ENCODE measurements around the gene RIPK4.

Gene RIPK4

GRCh38 chr21:41765420-41765821 is 1.4 kb downstream of the RIPK4 start:
- TF ChIP-seq, protein P1, sequence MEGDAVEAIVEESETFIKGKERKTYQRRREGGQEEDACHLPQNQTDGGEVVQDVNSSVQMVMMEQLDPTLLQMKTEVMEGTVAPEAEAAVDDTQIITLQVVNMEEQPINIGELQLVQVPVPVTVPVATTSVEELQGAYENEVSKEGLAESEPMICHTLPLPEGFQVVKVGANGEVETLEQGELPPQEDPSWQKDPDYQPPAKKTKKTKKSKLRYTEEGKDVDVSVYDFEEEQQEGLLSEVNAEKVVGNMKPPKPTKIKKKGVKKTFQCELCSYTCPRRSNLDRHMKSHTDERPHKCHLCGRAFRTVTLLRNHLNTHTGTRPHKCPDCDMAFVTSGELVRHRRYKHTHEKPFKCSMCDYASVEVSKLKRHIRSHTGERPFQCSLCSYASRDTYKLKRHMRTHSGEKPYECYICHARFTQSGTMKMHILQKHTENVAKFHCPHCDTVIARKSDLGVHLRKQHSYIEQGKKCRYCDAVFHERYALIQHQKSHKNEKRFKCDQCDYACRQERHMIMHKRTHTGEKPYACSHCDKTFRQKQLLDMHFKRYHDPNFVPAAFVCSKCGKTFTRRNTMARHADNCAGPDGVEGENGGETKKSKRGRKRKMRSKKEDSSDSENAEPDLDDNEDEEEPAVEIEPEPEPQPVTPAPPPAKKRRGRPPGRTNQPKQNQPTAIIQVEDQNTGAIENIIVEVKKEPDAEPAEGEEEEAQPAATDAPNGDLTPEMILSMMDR (conservative IDR thresholded peaks at IDR 0.05; ENCODE audit: low read depth, low read length) = no peak
- no peak for DNase-seq (ENCODE audit: low read depth)
- peak overlapping the region; percentile 70 for H3K4me3 ChIP-seq (ENCODE audit: low read length)

GRCh38 chr21:41764558-41765419 is 2.1 kb downstream of the RIPK4 start:
- no peak for DNase-seq (ENCODE audit: low read depth)
- TF ChIP-seq, protein P1 (conservative IDR thresholded peaks at IDR 0.05; ENCODE audit: low read depth, low read length) = no peak
- no peak overlapping the region for H3K4me3 ChIP-seq (ENCODE audit: low read length)

DNA sequence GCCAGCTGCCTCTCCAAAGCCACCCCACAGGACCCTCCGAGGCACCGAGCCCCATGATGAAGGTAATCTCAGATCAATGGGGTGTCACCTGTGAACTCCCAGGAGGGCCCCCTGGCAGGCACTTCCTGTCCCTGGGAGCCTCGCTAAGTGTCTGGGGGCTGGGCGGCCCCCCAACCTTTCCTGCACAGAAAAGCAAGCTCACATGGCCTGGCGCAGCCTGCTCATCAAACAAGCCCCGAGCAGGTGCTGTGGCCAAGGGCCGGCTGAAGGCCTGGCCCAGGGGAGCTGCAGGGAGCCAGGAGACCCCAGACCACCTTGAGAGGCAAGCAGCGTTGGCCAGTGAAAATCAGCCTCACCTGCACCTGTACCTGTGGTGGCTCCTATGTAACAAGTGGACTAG is 2.9 kb downstream of the RIPK4 start:
- no peak for DNase-seq (ENCODE audit: low read depth)
- TF ChIP-seq, protein P1 (conservative IDR thresholded peaks at IDR 0.05; ENCODE audit: low read depth, low read length) = no peak
- H3K4me3 ChIP-seq (ENCODE audit: low read length) = no peak overlapping the region

- DNase-seq (ENCODE audit: low read depth) = no peak
- TF ChIP-seq, protein P1 (conservative IDR thresholded peaks at IDR 0.05; ENCODE audit: low read depth, low read length) = no peak
- no peak overlapping the region for H3K4me3 ChIP-seq (ENCODE audit: low read length)
Observed at GRCh38 chr21:41763398-41763931, 3.4 kb downstream of the RIPK4 start.

- TF ChIP-seq, protein P1 (conservative IDR thresholded peaks at IDR 0.05; ENCODE audit: low read depth, low read length) = no peak
- no peak for DNase-seq (ENCODE audit: low read depth)
- H3K4me3 ChIP-seq (ENCODE audit: low read length) = no peak overlapping the region
Observed at GRCh38 chr21:41762753-41763152, 4.1 kb downstream of the RIPK4 start.

DNA sequence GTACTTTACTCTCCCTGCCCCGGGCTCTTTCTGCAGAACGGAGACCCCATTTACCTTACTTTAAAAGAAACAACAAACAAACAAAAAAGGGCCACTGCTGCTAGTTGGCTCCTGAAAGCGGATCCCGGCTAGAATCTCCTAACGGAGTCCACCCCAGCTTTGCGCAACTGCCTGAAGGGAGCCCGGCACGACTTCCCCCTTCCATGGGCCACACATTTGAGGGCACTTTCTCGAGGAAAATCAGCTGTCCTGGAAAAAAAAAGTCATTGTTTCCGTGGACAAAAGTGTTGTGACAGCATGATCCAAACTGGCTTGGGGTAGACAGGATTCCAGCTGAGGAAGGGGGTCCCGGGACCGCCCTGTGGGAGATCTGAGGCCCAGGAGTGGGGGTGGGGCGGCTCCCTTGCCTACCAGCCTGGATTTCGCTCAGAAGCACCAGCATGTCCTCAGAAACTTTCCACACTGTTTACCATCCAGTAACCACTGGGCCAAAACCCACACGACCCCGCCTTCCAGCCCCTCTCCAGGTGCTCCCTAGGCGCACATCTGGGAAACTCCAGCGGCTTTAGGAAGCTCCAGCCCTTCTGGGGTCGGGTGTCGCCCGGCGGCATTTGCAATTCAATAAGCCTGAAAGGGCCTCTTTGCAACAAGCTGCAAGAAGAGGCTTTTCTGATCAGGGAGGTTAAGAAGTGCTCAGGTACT is 4.8 kb downstream of the RIPK4 start:
- H3K4me3 ChIP-seq (ENCODE audit: low read length) = peak overlapping the region; percentile 32
- DNase-seq (ENCODE audit: low read depth) = no peak
- TF ChIP-seq, protein P1 (conservative IDR thresholded peaks at IDR 0.05; ENCODE audit: low read depth, low read length) = no peak
